GM12892 (cell line): ENCODE measurements around the gene ZNF532.

Source experiments
- POLR2A ChIP-seq: IDR thresholded peaks from 2 replicates; pipeline ENCODE4 v1.6.1; 2011; ENCODE audit warnings: low read depth, low read length, control low read depth
- POLR2AphosphoS5 ChIP-seq: IDR thresholded peaks from 2 replicates; pipeline ENCODE4 v1.6.1; 2011; ENCODE audit warnings: low read depth, low read length, control low read depth
- TAF1 ChIP-seq: IDR thresholded peaks from 2 replicates; pipeline ENCODE4 v1.6.1; 2011; ENCODE audit warnings: low read depth, mild to moderate bottlenecking, control low read depth, low read length, borderline replicate concordance

- TF ChIP-seq POLR2A (no peak), TAF1 (no peak), POLR2AphosphoS5 (no peak)
These were observed 128.6 kb downstream of the ZNF532 start for GRCh38 chr18:58993260-58993659.
